ENCODE results near the gene DEXI. TPM values are rescaled to one million over a fixed set of nuclear protein-coding genes. Genes with fewer than 3 reads are reported as not detected.

DEXI gene
- total and polyA plus RNA-seq, 2 of the 13 experiments (the other 11 are each of a cell fraction or from before 2014, with no cell fraction given), result 51.5 to 70.4 TPM

DNA sequence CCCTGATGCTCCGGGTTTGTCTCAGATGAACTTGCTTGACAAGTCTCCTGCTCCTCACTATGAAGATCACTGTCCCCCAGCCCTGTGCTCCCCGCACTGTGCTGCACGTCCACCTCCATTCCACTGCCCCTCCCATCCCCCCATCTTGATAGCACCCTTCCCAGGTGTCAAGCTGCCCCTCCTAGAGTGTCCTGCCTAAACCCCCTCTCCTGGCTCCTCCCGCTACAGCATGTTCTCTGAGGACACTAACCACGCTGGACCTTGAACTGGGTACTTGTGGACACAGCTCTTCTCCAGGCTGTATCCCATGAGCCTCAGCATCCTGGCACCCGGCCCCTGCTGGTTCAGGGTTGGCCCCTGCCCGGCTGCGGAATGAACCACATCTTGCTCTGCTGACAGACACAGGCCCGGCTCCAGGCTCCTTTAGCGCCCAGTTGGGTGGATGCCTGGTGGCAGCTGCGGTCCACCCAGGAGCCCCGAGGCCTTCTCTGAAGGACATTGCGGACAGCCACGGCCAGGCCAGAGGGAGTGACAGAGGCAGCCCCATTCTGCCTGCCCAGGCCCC is 18.5 kb downstream of the DEXI start (continued):
- no peak for TF ChIP-seq EEA1 (CRISPR knock-in tag; IDR thresholded peaks at IDR 0.05; ENCODE audit: borderline replicate concordance)
- TF ChIP-seq XBP1 (CRISPR knock-in tag; IDR thresholded peaks at IDR 0.05), result no peak
- TF ChIP-seq, protein P1, sequence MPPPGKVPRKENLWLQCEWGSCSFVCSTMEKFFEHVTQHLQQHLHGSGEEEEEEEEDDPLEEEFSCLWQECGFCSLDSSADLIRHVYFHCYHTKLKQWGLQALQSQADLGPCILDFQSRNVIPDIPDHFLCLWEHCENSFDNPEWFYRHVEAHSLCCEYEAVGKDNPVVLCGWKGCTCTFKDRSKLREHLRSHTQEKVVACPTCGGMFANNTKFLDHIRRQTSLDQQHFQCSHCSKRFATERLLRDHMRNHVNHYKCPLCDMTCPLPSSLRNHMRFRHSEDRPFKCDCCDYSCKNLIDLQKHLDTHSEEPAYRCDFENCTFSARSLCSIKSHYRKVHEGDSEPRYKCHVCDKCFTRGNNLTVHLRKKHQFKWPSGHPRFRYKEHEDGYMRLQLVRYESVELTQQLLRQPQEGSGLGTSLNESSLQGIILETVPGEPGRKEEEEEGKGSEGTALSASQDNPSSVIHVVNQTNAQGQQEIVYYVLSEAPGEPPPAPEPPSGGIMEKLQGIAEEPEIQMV (CRISPR knock-in tag; IDR thresholded peaks at IDR 0.05; ENCODE audit: low read depth), result 0 out of 2 replicates have a peak, but pooled peaks have one; percentile 60
- TF ChIP-seq HES4 (CRISPR knock-in tag; IDR thresholded peaks at IDR 0.05; ENCODE audit: borderline replicate concordance), result no peak
- no peak for TF ChIP-seq GPN1 (CRISPR knock-in tag; IDR thresholded peaks at IDR 0.05; ENCODE audit: borderline replicate concordance)
- no peak for TF ChIP-seq GTF3A (CRISPR knock-in tag; conservative IDR thresholded peaks at IDR 0.05)
- no peak for TF ChIP-seq ZNF703 (CRISPR knock-in tag; IDR thresholded peaks at IDR 0.05; ENCODE audit: borderline replicate concordance)
- peak; percentile 44; the same call in 1 of the 2 replicates for TF ChIP-seq KDM3A (CRISPR knock-in tag; IDR thresholded peaks at IDR 0.05; ENCODE audit: low read depth)
- no peak for TF ChIP-seq HOXA7 (CRISPR knock-in tag; IDR thresholded peaks at IDR 0.05)
- TF ChIP-seq NR2F6 (IDR thresholded peaks at IDR 0.05), result no peak; the same call in 1 of the 2 replicates
- TF ChIP-seq NR2F6 (CRISPR knock-in tag; IDR thresholded peaks at IDR 0.05), result peak; percentile 42; the same call in 1 of the 2 replicates
- TF ChIP-seq DNMT1 (CRISPR knock-in tag; IDR thresholded peaks at IDR 0.05), result 0 out of 2 replicates have a peak, but pooled peaks have one; percentile 16
- TF ChIP-seq, protein P2, sequence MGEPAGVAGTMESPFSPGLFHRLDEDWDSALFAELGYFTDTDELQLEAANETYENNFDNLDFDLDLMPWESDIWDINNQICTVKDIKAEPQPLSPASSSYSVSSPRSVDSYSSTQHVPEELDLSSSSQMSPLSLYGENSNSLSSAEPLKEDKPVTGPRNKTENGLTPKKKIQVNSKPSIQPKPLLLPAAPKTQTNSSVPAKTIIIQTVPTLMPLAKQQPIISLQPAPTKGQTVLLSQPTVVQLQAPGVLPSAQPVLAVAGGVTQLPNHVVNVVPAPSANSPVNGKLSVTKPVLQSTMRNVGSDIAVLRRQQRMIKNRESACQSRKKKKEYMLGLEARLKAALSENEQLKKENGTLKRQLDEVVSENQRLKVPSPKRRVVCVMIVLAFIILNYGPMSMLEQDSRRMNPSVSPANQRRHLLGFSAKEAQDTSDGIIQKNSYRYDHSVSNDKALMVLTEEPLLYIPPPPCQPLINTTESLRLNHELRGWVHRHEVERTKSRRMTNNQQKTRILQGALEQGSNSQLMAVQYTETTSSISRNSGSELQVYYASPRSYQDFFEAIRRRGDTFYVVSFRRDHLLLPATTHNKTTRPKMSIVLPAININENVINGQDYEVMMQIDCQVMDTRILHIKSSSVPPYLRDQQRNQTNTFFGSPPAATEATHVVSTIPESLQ (CRISPR knock-in tag; conservative IDR thresholded peaks at IDR 0.05), result no peak
- TF ChIP-seq RBAK (CRISPR knock-in tag; IDR thresholded peaks at IDR 0.05), result no peak
- TF ChIP-seq SOX6 (IDR thresholded peaks at IDR 0.05), result no peak
- peak; percentile 71 for TF ChIP-seq SOX6 (CRISPR knock-in tag; IDR thresholded peaks at IDR 0.05)
- no peak for TF ChIP-seq CHD4 (IDR thresholded peaks at IDR 0.05; ENCODE audit: borderline replicate concordance, low read length)
- peak; percentile 71; the same call in 1 of the 2 replicates for TF ChIP-seq ZNF839 (CRISPR knock-in tag; IDR thresholded peaks at IDR 0.05; ENCODE audit: borderline replicate concordance)
- TF ChIP-seq ZBTB39 (CRISPR knock-in tag; IDR thresholded peaks at IDR 0.05), result 0 out of 2 replicates have a peak, but pooled peaks have one; percentile 68
- no peak for TF ChIP-seq GABPA (IDR thresholded peaks at IDR 0.05; ENCODE audit: low read depth, low read length)
- no peak for TF ChIP-seq GABPA (CRISPR knock-in tag; IDR thresholded peaks at IDR 0.05; ENCODE audit: low read depth)
- TF ChIP-seq TBP (CRISPR knock-in tag; IDR thresholded peaks at IDR 0.05), result no peak
- 0 out of 2 replicates have a peak, but pooled peaks have one; percentile 25 for TF ChIP-seq POLR2G (IDR thresholded peaks at IDR 0.05; ENCODE audit: low read depth, low read length)
- TF ChIP-seq ZNF546 (CRISPR knock-in tag; conservative IDR thresholded peaks at IDR 0.05), result no peak
- peak; percentile 79; the same call in 1 of the 2 replicates for TF ChIP-seq ZNF691 (CRISPR knock-in tag; IDR thresholded peaks at IDR 0.05; ENCODE audit: borderline replicate concordance, low read depth)
